ENCODE measurements around the gene CLCN1. TPM values are rescaled to one million over a fixed set of nuclear protein-coding genes. Genes with fewer than 3 reads are reported as not detected.

Gene CLCN1
- total RNA-seq, 2 donors from 2014 or later: not detected

DNA sequence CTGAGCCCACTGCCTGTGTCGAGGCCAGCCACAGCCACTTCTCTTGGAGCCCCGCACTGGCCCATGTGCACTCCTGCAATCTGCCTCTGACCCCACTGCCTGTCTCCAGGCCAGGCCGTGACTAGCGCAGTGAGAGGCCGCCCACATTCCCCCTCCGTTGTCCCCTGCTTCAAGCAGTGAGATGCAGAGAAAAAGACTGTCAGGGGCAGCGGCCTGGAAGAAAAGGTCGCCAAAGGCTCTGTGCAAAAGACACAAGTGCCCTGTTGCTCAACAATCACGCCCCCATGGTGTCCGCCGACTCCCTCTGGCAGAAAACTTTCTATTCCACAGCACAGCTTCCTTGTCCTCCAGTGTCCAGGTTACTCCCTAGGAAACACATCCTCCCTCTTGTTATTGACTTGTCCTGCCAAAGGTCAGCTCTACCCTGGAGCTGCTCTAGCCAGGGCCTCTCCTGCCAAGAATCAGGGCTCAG lies 36.7 kb downstream of the CLCN1 start:
- H3K4me1 ChIP-seq: no peaks in the 10 kb centered on the region

DNA sequence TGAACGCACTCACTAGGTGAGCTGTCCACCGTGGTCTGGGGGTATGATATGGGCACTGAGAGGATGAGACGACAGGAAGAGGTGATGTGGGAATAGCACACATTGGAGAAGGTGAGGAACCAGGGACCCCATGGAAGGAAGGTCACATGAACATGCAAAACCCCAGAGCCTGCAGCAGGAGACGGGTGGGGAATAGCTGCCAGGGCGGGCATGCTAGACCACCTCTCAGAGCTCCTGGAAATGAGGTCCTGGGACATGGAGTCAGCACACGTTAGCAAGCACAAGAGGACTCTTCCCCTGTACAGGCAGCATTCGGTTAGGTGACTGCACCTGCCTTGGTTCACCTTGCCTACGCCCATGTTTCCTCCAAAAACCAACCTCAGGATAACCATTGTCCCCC lies 38.5 kb downstream of the CLCN1 start:
- Histone ChIP-seq H3K27me3 (no peaks in the 10 kb centered on the region), H3K27ac (no peak overlapping the region), H3K4me1 (no peaks in the 10 kb centered on the region), H3K36me3 (no peaks in the 10 kb centered on the region), H3K4me3 (no peak overlapping the region), H3K9me3 (no peaks in the 10 kb centered on the region), H3K9ac (ENCODE audit: low read depth in 2 of 2, low read length in 2 of 2) (no peak overlapping the region)
- TF ChIP-seq, protein P1, sequence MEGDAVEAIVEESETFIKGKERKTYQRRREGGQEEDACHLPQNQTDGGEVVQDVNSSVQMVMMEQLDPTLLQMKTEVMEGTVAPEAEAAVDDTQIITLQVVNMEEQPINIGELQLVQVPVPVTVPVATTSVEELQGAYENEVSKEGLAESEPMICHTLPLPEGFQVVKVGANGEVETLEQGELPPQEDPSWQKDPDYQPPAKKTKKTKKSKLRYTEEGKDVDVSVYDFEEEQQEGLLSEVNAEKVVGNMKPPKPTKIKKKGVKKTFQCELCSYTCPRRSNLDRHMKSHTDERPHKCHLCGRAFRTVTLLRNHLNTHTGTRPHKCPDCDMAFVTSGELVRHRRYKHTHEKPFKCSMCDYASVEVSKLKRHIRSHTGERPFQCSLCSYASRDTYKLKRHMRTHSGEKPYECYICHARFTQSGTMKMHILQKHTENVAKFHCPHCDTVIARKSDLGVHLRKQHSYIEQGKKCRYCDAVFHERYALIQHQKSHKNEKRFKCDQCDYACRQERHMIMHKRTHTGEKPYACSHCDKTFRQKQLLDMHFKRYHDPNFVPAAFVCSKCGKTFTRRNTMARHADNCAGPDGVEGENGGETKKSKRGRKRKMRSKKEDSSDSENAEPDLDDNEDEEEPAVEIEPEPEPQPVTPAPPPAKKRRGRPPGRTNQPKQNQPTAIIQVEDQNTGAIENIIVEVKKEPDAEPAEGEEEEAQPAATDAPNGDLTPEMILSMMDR (IDR thresholded peaks at IDR 0.05): no peak
- intact Hi-C loops (cut with DNase I): no loop called here
- DNase-seq: no peak

More for the DNA sequence above, 36.7 kb downstream of the CLCN1 start:
- intact Hi-C loops (cut with DNase I): no loop called here
- no peak for DNase-seq
- Histone ChIP-seq H3K27me3 (no peaks in the 10 kb centered on the region), H3K4me3 (no peak overlapping the region), H3K9me3 (no peaks in the 10 kb centered on the region), H3K36me3 (no peaks in the 10 kb centered on the region), H3K9ac (ENCODE audit: low read depth in 2 of 2, low read length in 2 of 2) (no peak overlapping the region), H3K27ac (no peak overlapping the region)
- TF ChIP-seq, protein P1 (IDR thresholded peaks at IDR 0.05): no peak

DNA sequence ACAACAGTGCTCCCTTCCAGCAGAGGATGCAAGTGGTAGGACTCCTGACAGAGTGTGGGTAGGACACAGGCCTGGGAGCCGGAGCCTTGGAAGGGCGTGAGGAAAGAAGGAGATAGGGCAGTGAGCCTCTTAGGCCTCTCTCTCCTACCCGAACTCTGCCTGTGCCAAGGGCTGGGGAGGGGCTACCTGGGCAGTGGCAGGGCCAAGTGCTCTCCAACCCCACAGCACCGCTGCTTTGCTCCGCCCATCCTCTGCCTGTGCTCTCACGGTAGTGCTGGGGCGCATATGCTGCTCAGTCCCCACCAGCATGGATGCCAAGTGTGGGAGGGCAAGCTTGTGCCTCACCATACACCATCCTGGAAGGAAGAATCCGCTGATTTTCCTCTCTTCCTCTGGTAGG lies 39.1 kb downstream of the CLCN1 start:
- H3K36me3 ChIP-seq: no peaks in the 10 kb centered on the region
- no peak for DNase-seq
- no peak overlapping the region for H3K27ac ChIP-seq
- intact Hi-C loops (cut with DNase I): no loop called here
- no peaks in the 10 kb centered on the region for H3K27me3 ChIP-seq
- no peak overlapping the region for H3K4me3 ChIP-seq
- no peaks in the 10 kb centered on the region for H3K9me3 ChIP-seq
- TF ChIP-seq, protein P1 (IDR thresholded peaks at IDR 0.05): no peak
- H3K9ac ChIP-seq (ENCODE audit: low read depth in 2 of 2, low read length in 2 of 2): no peak overlapping the region
- no peaks in the 10 kb centered on the region for H3K4me1 ChIP-seq

DNA sequence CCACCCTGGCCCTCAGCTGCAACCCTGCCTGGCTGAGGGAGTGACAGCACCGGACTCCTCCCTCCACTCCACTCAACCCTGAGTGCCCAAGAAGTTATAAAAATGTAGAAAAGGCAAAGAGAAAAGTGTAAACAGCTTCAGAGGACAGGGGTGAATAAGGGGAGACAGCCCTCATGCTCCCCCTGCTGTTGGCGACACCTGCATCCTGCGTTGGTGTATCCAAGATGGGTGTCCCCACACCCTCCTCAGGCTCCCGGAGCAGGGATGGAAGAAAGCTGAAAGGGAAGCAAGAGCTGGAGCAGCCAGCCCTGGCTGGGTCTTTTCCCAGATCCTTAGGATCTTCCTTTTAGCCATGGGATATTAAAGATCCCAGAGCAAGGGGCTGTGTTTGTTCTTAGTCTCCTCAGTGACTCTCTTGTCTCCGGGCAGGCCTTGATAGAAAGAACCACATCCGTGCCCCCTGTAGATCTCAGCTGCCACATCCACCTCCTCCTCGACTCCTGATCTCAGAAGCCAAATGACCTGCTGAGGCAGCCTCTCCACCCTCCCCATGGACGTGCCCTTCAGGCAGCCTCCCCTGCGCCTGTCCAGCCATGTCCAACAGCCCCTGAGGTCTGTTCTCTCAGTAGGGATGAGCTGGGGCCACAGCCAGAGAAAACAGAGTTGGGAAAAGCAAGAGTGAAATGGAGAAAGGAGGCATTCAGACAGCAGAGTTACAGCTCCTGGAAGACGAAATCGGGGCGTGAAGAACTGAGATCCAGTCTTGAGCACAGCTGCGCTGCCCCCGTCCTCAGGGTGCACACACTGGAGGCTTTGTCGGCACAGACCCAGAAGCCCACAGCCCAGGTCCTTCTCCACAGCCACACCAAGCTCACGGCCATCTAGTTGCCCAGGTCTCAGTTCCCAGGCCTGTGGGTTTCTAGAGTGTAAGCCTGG lies 39.8 kb downstream of the CLCN1 start:
- DNase-seq: no peak
- Histone ChIP-seq H3K9ac (ENCODE audit: low read depth in 2 of 2, low read length in 2 of 2) (no peak overlapping the region), H3K27ac (no peak overlapping the region), H3K9me3 (no peaks in the 10 kb centered on the region), H3K36me3 (no peaks in the 10 kb centered on the region), H3K4me1 (no peaks in the 10 kb centered on the region), H3K27me3 (peaks cover 2% of the 10 kb centered on the region), H3K4me3 (no peak overlapping the region)
- intact Hi-C loops (cut with DNase I): no loop called here
- TF ChIP-seq, protein P1 (IDR thresholded peaks at IDR 0.05): no peak

DNA sequence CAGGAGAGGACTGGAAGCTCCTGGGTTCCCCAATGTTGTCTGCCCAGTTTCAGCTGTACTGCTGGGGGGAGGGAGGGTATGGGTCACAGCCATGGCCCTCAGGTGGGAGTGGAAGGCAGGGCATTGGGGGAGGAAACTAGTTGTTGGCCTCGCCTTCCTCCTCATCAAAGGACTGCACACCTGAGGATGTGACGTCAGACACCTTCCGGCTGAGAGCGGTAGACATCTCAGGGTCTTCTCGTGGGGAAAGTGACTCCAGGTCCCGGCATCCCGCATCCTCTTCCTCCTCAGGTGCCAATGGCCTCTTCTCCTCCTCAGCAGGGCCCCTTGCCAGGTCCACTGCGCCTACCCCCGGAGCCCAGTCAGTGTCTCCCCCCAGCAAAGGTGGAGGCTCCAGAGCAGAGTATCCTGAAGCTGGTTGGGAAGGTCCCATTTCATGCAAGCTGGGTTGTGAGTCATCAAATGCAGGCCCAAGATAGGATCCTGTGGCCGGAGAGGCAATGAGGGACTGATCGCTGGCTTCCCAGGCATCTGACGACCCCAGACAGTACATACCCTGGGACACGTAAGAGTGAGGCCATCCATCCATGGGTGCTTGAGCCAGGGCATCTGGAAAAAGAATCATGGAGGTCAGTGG lies 40.6 kb downstream of the CLCN1 start:
- Histone ChIP-seq H3K9ac (ENCODE audit: low read depth in 2 of 2, low read length in 2 of 2) (no peak overlapping the region), H3K9me3 (no peaks in the 10 kb centered on the region), H3K27me3 (peaks cover 7% of the 10 kb centered on the region), H3K36me3 (no peaks in the 10 kb centered on the region), H3K4me3 (no peak overlapping the region), H3K4me1 (no peaks in the 10 kb centered on the region), H3K27ac (no peak overlapping the region)
- TF ChIP-seq, protein P1 (IDR thresholded peaks at IDR 0.05): no peak
- DNase-seq: no peak
- intact Hi-C loops (cut with DNase I): no loop called here
